Thymus (tissue), 11 donors: ENCODE data around the gene IAH1. TPM values are rescaled to one million over a fixed set of nuclear protein-coding genes. Genes with fewer than 3 reads are reported as not detected.
A peak's percentile ranks its signal among the peaks of the same experiment; 100 is the strongest.

Experiments
- DNase-seq, 9 donors: peaks; one replicate each; pipeline ENCODE4 v3.0.0-alpha.2; 2013; ENCODE audit warnings: low spot score in 9 of 9, low read depth in 6 of 9, missing footprints in 1 of 9
- H3K27ac ChIP-seq, 2 donors: one replicate each; pipeline ENCODE4 v1.5.1; 2013; ENCODE audit warnings: control low read depth in 1 of 2, low read depth in 1 of 2, low read length in 1 of 2, mild to moderate bottlenecking in 1 of 2, moderate library complexity in 1 of 2
- H3K27me3 ChIP-seq, 2 donors: one replicate each; pipeline ENCODE4 v1.5.1; 2013; ENCODE audit warnings: low read length in 1 of 2; ENCODE audit not compliant: control insufficient read depth in 2 of 2, insufficient read depth in 1 of 2
- H3K36me3 ChIP-seq, 2 donors: one replicate each; pipeline ENCODE4 v1.5.1; 2013; ENCODE audit warnings: low read length in 1 of 2, mild to moderate bottlenecking in 1 of 2, moderate library complexity in 1 of 2; ENCODE audit not compliant: control insufficient read depth in 2 of 2, insufficient read depth in 2 of 2
- H3K4me1 ChIP-seq, 2 donors: one replicate each; pipeline ENCODE4 v1.5.1; 2013; ENCODE audit warnings: low read length in 2 of 2; ENCODE audit not compliant: control insufficient read depth in 2 of 2, insufficient read depth in 2 of 2
- H3K4me3 ChIP-seq, 2 donors: one replicate each; pipeline ENCODE4 v1.5.1; 2013; ENCODE audit warnings: low read length in 2 of 2, control low read depth in 1 of 2, mild to moderate bottlenecking in 1 of 2
- H3K9me3 ChIP-seq, 2 donors: one replicate each; pipeline ENCODE4 v1.5.1; 2013; ENCODE audit warnings: low read length in 1 of 2, mild to moderate bottlenecking in 1 of 2; ENCODE audit not compliant: control insufficient read depth in 2 of 2, insufficient read depth in 1 of 2
- WGBS: extraction: QIAGEN DNeasy Blood & Tissue Kit; methylation state at CpG from one replicate; pipeline ENCODE4 v1.1.7; 2013; 5-methylcytosine and 5-hydroxymethylcytosine counted together
- polyA plus RNA-seq: library from polyadenylated mRNA; stranded (reverse); fragments of 200-250 nt; gene quantifications from one replicate; pipeline ENCODE4 v1.2.3, GENCODE V29; 2013
- total RNA-seq: library from RNA; stranded (reverse); fragments of 120-200 nt; gene quantifications from one replicate; pipeline ENCODE4 v1.2.4, GENCODE V29; 2013
- donor health status: healthy.

IAH1 gene
- total and polyA plus RNA-seq, 2 donors, result 49.1 to 80.2 TPM

DNA sequence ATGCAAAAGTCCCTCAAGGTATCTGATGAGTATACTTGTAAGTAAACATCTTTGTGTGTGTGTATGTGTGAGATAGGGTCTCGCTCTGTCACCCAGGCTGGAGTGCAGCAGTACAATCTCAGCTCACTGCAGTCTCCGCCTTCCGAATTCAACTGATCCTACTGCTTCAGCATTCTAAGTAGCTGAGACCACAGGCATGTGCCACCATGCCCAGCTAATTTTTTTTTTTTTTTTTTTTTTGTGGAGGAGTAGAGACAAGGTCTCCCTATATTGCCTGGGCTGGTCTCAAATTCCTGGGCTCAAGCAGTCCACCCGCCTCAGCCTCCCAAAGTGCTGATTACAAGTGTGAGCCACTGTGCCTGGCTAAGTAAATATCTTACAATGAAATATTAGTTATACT, 58.1 kb downstream of the IAH1 start:
- Histone ChIP-seq H3K27me3 (no peaks in the 10 kb centered on the region), H3K4me1 (no peaks in the 10 kb centered on the region), H3K4me3 (no peak overlapping the region), H3K9me3 (no peaks in the 10 kb centered on the region), H3K36me3 (peaks cover 22 to 43% of the 10 kb centered on the region in 2 donors), H3K27ac (no peak overlapping the region)
- DNase-seq, result no peak
- 95% methylated on average over 4 of the region's 4 CpGs for WGBS

DNA sequence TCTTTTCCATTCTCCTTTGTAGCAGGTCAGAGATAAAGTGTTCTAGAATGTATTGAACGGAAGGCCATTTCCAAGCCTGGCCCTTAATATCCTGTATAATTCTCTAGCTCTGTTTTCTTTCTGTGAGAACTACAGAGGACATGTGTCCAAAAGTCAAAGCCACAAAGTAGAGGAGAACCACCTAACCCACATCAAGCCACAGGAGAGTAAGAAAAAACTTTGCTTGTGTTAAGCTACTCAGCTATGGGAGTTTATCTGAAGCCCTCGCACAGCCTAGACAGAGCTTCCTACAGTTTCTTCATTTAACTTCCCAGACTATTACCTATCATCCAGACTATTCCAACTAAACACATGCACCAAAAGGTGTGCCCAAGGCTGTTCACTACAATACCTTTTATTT, 59.3 kb downstream of the IAH1 start:
- H3K4me1 ChIP-seq, result no peaks in the 10 kb centered on the region
- DNase-seq, result no peak
- H3K27me3 ChIP-seq, result no peaks in the 10 kb centered on the region
- no peak overlapping the region for H3K27ac ChIP-seq
- WGBS, result 92% methylated on average over 2 of the region's 2 CpGs
- peaks cover 22 to 43% of the 10 kb centered on the region in 2 donors for H3K36me3 ChIP-seq
- no peak overlapping the region for H3K4me3 ChIP-seq
- no peaks in the 10 kb centered on the region for H3K9me3 ChIP-seq

DNA sequence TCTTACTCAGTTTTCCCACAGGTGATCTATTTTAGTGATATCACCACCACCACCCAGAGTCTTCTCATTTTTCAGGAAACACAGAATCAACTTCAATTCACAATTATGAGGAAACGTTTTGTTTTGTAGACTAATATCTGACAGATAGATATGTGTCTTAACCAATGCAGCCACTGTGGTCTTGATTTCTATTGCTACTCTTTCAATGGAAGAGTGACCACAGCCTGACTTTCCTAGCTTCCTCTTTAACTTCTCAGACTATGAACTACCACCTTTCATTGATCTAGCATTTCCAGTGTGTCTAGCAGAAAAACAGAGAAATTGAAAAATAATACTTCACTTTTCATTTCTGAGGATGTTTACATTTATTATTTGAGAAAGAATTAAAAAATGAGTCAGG, 60.8 kb downstream of the IAH1 start:
- Histone ChIP-seq H3K36me3 (peaks cover 22 to 35% of the 10 kb centered on the region in 2 donors), H3K9me3 (no peaks in the 10 kb centered on the region), H3K27ac (no peak overlapping the region), H3K4me1 (no peaks in the 10 kb centered on the region), H3K4me3 (no peak overlapping the region), H3K27me3 (no peaks in the 10 kb centered on the region)
- 69% methylated on average over 1 of the region's 1 CpG for WGBS
- no peak for DNase-seq

DNA sequence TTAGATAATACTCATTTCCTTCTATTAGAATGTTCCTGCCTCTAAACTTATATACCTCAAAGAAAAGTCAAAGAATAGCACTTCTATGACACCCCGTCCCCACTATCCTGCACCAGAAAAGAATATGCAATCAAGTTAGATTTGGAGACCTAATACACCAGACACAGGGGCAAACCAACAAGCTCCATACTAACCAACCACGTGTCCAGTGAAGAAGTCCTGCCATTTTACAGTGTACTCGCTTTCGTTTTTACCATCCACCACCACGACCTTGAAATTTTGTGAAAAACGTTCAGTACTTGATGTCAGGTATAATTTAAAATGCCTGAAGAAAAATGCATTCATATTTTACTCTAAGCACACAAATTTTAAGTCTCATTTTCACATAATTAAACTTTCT, 62.2 kb downstream of the IAH1 start:
- Histone ChIP-seq H3K4me3 (no peak overlapping the region), H3K4me1 (no peaks in the 10 kb centered on the region), H3K36me3 (peaks cover 19 to 35% of the 10 kb centered on the region in 2 donors), H3K9me3 (no peaks in the 10 kb centered on the region), H3K27ac (no peak overlapping the region), H3K27me3 (no peaks in the 10 kb centered on the region)
- 98% methylated on average over 6 of the region's 6 CpGs for WGBS
- DNase-seq, result no peak

DNA sequence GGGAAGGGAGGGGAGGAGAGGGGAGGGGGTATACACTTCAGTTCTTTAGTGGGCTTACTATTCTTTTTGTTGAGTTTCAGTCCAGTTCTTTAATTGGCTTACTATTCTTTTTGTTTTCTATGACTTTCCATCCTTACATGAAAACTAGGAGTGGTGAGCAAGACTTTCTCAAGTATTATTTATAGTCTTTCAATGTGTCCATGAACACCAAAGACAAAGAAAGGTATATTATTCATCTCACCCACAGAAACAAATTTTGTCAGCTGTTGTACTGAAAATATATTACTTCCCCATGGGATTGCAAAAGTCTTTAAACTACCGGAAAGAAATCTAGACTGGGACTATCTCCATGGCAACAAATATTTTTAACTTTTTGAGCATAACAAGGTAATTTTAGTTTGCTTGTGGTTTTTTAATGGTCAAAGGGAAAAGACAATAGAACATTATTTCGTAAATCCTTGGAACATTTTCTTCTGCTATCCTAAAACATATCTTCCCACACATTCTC, 63.7 kb downstream of the IAH1 start:
- peaks cover 7 to 29% of the 10 kb centered on the region in 2 donors for H3K36me3 ChIP-seq
- no peak for DNase-seq
- peak overlapping the region in 1 of 2 donors; percentile 23 for H3K27ac ChIP-seq
- H3K4me1 ChIP-seq, result no peaks in the 10 kb centered on the region
- H3K4me3 ChIP-seq, result no peak overlapping the region
- no peaks in the 10 kb centered on the region for H3K9me3 ChIP-seq
- H3K27me3 ChIP-seq, result no peaks in the 10 kb centered on the region
- 26% methylated on average over 2 of the region's 2 CpGs for WGBS

Other genes with a start within 250 kb of the IAH1 start
- 37.3 TPM for gene ITGB1BP1, start 51.0 kb upstream of the IAH1 start, total RNA-seq
- gene ITGB1BP1, start 51.0 kb upstream of the IAH1 start, polyA plus RNA-seq, result 116 TPM
- gene CPSF3, start 50.9 kb upstream of the IAH1 start, total RNA-seq, result 51.3 TPM
- 39.3 TPM for gene CPSF3, start 50.9 kb upstream of the IAH1 start, polyA plus RNA-seq
- gene ADAM17, start 81.3 kb downstream of the IAH1 start, total RNA-seq, result 14.0 TPM
- gene ADAM17, start 81.3 kb downstream of the IAH1 start, polyA plus RNA-seq, result 16.7 TPM
- gene YWHAQ, start 156.4 kb downstream of the IAH1 start, total RNA-seq, result 117 TPM
- gene YWHAQ, start 156.4 kb downstream of the IAH1 start, polyA plus RNA-seq, result 182 TPM